K562 (cell line): ENCODE results near the gene DSG2. TPM values are rescaled to one million over a fixed set of nuclear protein-coding genes. Genes with fewer than 3 reads are reported as not detected.
"Not testable (repeated sequence)": the region's sequence is repeated elsewhere in the genome, so short reads cannot be mapped to it uniquely, and the experiment has no call there.

Experiments
- ATAC-seq: fragments of 200-7000 bp; cut with Tn5 transposase; 3 replicates; pipeline ENCODE4 v1.9.1; 2020; ENCODE audit warnings: moderate library complexity
- BruUV-seq: library from RNA; stranded (reverse); fragments of 400-500 nt; replicated peaks from 2 replicates; lab custom pipeline; 2021; lab: Mats Ljungman, UMichigan
- CTCF ChIA-PET: fragments of 300-600 bp; formaldehyde crosslinking; extraction: SDS; loops from one replicate; lab custom pipeline; 2021; ENCODE audit warnings: low intra/inter-chr PET ratio; lab: Yijun Ruan, JAX
- POLR2A ChIA-PET: fragments of 300-600, 350-650 bp; sonication (Branson Sonifier 250); formaldehyde crosslinking; extraction: SDS; loops from one replicate; lab custom pipeline; 2021; ENCODE audit warnings: antibody characterized with exemption, inconsistent platforms; lab: Yijun Ruan, JAX
- DNase-seq, 4 experiments: peaks; one replicate each; pipeline versions ENCODE4 v3.0.0 to v3.0.0-alpha.2; 2011 to 2018; ENCODE audit warnings: low spot score in 3 of 4, mixed read lengths in 3 of 4; ENCODE audit errors: extremely low read depth in 1 of 4
- FAIRE-seq: peaks from 2 replicates; lab custom pipeline; 2011; peaks lifted over from hg19 to GRCh38; lab: Jason Lieb, UNC
- H2AFZ ChIP-seq: 2 replicates; pipeline ENCODE4 v1.6.0; 2011; ENCODE audit warnings: low read depth, low read length, control low read depth, inconsistent platforms
- H3K27ac ChIP-seq: fragments of 200-600 bp; 3 replicates; pipeline ENCODE4 v1.8.0; 2011; ENCODE audit warnings: low read depth, mild to moderate bottlenecking, control low read depth, inconsistent platforms, low read length, moderate library complexity, mixed read lengths; ENCODE audit errors: extremely low read depth
- H3K27me3 ChIP-seq, 2 experiments: fragments of 300-600 bp in 1 of 2; 2 replicates in 1 of 2; 3 replicates in 1 of 2; pipeline versions ENCODE4 v1.6.0 to v1.8.0; 2011; ENCODE audit warnings: inconsistent platforms in 2 of 2, low read length in 2 of 2, mild to moderate bottlenecking in 1 of 2, mixed read lengths in 1 of 2, moderate library complexity in 1 of 2; ENCODE audit not compliant: control insufficient read depth in 2 of 2, insufficient read depth in 2 of 2
- H3K36me3 ChIP-seq: fragments of 300-600 bp; 3 replicates; pipeline ENCODE4 v1.8.0; 2011; ENCODE audit warnings: mild to moderate bottlenecking, low read length, inconsistent platforms; ENCODE audit not compliant: control insufficient read depth, insufficient read depth
- H3K4me1 ChIP-seq, 2 experiments: fragments of 200-600 bp in 1 of 2; replicated peaks in 1 of 2; 2 replicates in 1 of 2; 3 replicates in 1 of 2; pipeline versions ENCODE4 v1.5.1 to v1.8.0; 2011; ENCODE audit warnings: inconsistent platforms in 2 of 2, low read length in 2 of 2, mild to moderate bottlenecking in 1 of 2, mixed read lengths in 1 of 2, moderate library complexity in 1 of 2; ENCODE audit not compliant: control insufficient read depth in 2 of 2, insufficient read depth in 2 of 2
- H3K4me2 ChIP-seq: 2 replicates; pipeline ENCODE4 v1.6.1; 2011; ENCODE audit warnings: low read length, control low read depth, inconsistent platforms, mixed read lengths; ENCODE audit not compliant: insufficient read depth
- H3K4me3 ChIP-seq: fragments of 200-600 bp; sonication (generic), shearing (Covaris generic); 2 replicates; pipeline ENCODE4 v1.5.1; 2016; ENCODE audit warnings: control low read depth, inconsistent platforms
- H3K79me2 ChIP-seq: fragments of 200-600 bp; 3 replicates; pipeline ENCODE4 v1.8.0; 2011; ENCODE audit warnings: low read length, inconsistent platforms; ENCODE audit not compliant: control insufficient read depth, insufficient read depth
- H3K9ac ChIP-seq, 2 experiments: 2 replicates each; pipeline versions ENCODE4 v1.6.0 to v1.6.1; 2011; ENCODE audit warnings: low read depth in 2 of 2, low read length in 2 of 2, control low read depth in 1 of 2, inconsistent platforms in 1 of 2, mild to moderate bottlenecking in 1 of 2, mixed read lengths in 1 of 2; ENCODE audit not compliant: insufficient read depth in 1 of 2
- H3K9me1 ChIP-seq: one replicate; pipeline ENCODE4 v1.6.0; 2011; ENCODE audit warnings: inconsistent platforms, mild to moderate bottlenecking, low read length, moderate library complexity; ENCODE audit not compliant: control insufficient read depth, insufficient read depth
- H3K9me3 ChIP-seq: replicated peaks from 2 replicates; pipeline ENCODE4 v1.5.1; 2011; ENCODE audit warnings: low read depth, low read length, inconsistent platforms; ENCODE audit not compliant: control insufficient read depth, insufficient read depth
- H4K20me1 ChIP-seq: replicated peaks from 2 replicates; pipeline ENCODE4 v1.6.1; 2011; ENCODE audit warnings: low read length, inconsistent platforms, mixed read lengths; ENCODE audit not compliant: control insufficient read depth, insufficient read depth
- ARID1B ChIP-seq: fragments of 450-650 bp; IDR thresholded peaks from 2 replicates; pipeline ENCODE4 v1.6.1; 2016; ENCODE audit warnings: antibody characterized with exemption, mild to moderate bottlenecking, inconsistent platforms
- ATF7 ChIP-seq: fragments of 450-650 bp; IDR thresholded peaks from 2 replicates; pipeline ENCODE4 v1.7.1; 2014; ENCODE audit warnings: mild to moderate bottlenecking, moderate library complexity
- CEBPG ChIP-seq, 3 experiments: fragments of 200-800 bp in 1 of 3; sonication (Bioruptor generic) in 1 of 3; sonication (generic) in 1 of 3; formaldehyde crosslinking in 1 of 3; IDR thresholded peaks in 2 of 3; conservative IDR thresholded peaks in 1 of 3; 2 replicates each; pipeline versions ENCODE4 v1.6.1 to v1.8.0; 2016 to 2022; ENCODE audit warnings: missing compliant biosample characterization in 2 of 3, missing genetic modification characterization in 2 of 3, mild to moderate bottlenecking in 1 of 3, missing genetic modification reagents in 1 of 3
- CXXC5 ChIP-seq: fragments of 250-450 bp; sonication (Bioruptor Pico); IDR thresholded peaks from 2 replicates; pipeline ENCODE4 v1.8.0; 2022; ENCODE audit warnings: inconsistent platforms, mild to moderate bottlenecking, moderate library complexity
- DDX20 ChIP-seq: fragments of 450-650 bp; IDR thresholded peaks from 2 replicates; pipeline ENCODE4 v1.6.1; 2016; ENCODE audit warnings: missing genetic modification characterization, low read depth, mild to moderate bottlenecking, missing compliant biosample characterization, moderate library complexity
- DMBX1 ChIP-seq: fragments of 250-450 bp; sonication (Bioruptor Pico); IDR thresholded peaks from 2 replicates; pipeline ENCODE4 v1.8.0; 2022; ENCODE audit warnings: inconsistent platforms, mild to moderate bottlenecking, moderate library complexity, borderline replicate concordance
- ETV1 ChIP-seq: fragments of 450-650 bp; conservative IDR thresholded peaks from 2 replicates; pipeline ENCODE4 v1.6.1; 2016; ENCODE audit warnings: missing genetic modification characterization, control low read depth, low read depth, missing compliant biosample characterization
- SMAD3 ChIP-seq: fragments of 450-650 bp; formaldehyde crosslinking; conservative IDR thresholded peaks from 2 replicates; pipeline ENCODE4 v1.4.0; 2020; ENCODE audit warnings: mild to moderate bottlenecking
- SMAD4 ChIP-seq: fragments of 250-450 bp; sonication (Bioruptor Pico); conservative IDR thresholded peaks from 2 replicates; pipeline ENCODE4 v1.8.0; 2021; ENCODE audit warnings: inconsistent platforms, mild to moderate bottlenecking, moderate library complexity
- TAL1 ChIP-seq: fragments of 450-650 bp; IDR thresholded peaks from 2 replicates; pipeline ENCODE4 v1.6.1; 2016; ENCODE audit warnings: mild to moderate bottlenecking
- TCF3 ChIP-seq: sonication (generic); formaldehyde crosslinking; IDR thresholded peaks from 2 replicates; pipeline ENCODE4 v1.4.0; 2020; ENCODE audit warnings: mild to moderate bottlenecking, missing genetic modification reagents
- ZNF583 ChIP-seq: fragments of 250-450 bp; sonication (Bioruptor Pico); IDR thresholded peaks from 2 replicates; pipeline ENCODE4 v1.4.0; 2020
- ZNF584 ChIP-seq: fragments of 200-800 bp; sonication (Bioruptor generic); IDR thresholded peaks from 2 replicates; pipeline ENCODE4 v1.6.1; 2016; ENCODE audit warnings: low read depth, mild to moderate bottlenecking, missing genetic modification characterization, missing compliant biosample characterization
- ZNF589 ChIP-seq: fragments of 200-800 bp; sonication (Bioruptor generic); IDR thresholded peaks from 2 replicates; pipeline ENCODE4 v1.6.1; 2016; ENCODE audit warnings: low read depth, missing genetic modification characterization, missing compliant biosample characterization
- ZNF766 ChIP-seq: fragments of 200-800 bp; sonication (Bioruptor generic); conservative IDR thresholded peaks from 2 replicates; pipeline ENCODE4 v1.6.1; 2016; ENCODE audit warnings: missing genetic modification characterization, missing compliant biosample characterization
- WGBS: fragments of 100-300 bp; shearing (Covaris generic); methylation state at CpG from one replicate; pipeline ENCODE4 v1.1.6; 2016; ENCODE audit warnings: low coverage, mixed read lengths; ENCODE audit not compliant: insufficient coverage; ENCODE audit errors: missing lambda C conversion rate; 5-methylcytosine and 5-hydroxymethylcytosine counted together
- in situ Hi-C: fragments of 300-500 bp; cut with MboI; formaldehyde crosslinking; loops from 4 replicates; pipeline ENCODE4 v1.15.0; 2018; ENCODE audit warnings: inconsistent platforms, mixed read lengths
- intact Hi-C: fragments of 100-400 bp; cut with micrococcal nuclease; formaldehyde crosslinking; loops from 2 replicates; pipeline ENCODE4 v1.14.2; 2022
- polyA plus RNA-seq, 8 experiments: library from polyadenylated mRNA; depleted of rRNA in 4 of 8; stranded (reverse) in 5 of 8; unstranded in 3 of 8; fragments of >200 nt; fragmentation: Nextera tagmentation in 2 of 8; fragmentation: Illumina TruSeq in 1 of 8; extraction: Ambion mirVana in 2 of 8; extraction: Trizol in 1 of 8; gene quantifications; 2 replicates each; pipeline versions ENCODE4 v1.2.1 to v1.2.3, GENCODE V29; 2011 to 2014; ENCODE audit warnings: inconsistent platforms in 1 of 8, missing spikeins in 1 of 8
- total RNA-seq, 7 experiments: library from RNA; depleted of rRNA in 6 of 7; stranded (reverse); fragments of >200 nt in 6 of 7; fragmentation: Illumina TruSeq in 2 of 7; extraction: Trizol in 2 of 7; gene quantifications; 2 replicates each; pipeline versions ENCODE4 v1.2.1 to v1.2.3, GENCODE V29; 2011 to 2021; ENCODE audit warnings: low replicate concordance in 1 of 7
- TF ChIP-seq, protein P1 (sequence below): fragments of 200-800 bp; sonication (Bioruptor generic); IDR thresholded peaks from 2 replicates; pipeline ENCODE4 v1.6.1; 2017; ENCODE audit warnings: missing genetic modification characterization, missing compliant biosample characterization
- TF ChIP-seq, protein P2 (sequence below): fragments of 450-650 bp; formaldehyde crosslinking; IDR thresholded peaks from 2 replicates; pipeline ENCODE4 v1.4.0; 2020; ENCODE audit warnings: mild to moderate bottlenecking, moderate library complexity
- TF ChIP-seq, protein P3 (sequence below): fragments of 450-650 bp; formaldehyde crosslinking; IDR thresholded peaks from 2 replicates; pipeline ENCODE4 v1.4.0; 2022; ENCODE audit warnings: mild to moderate bottlenecking, moderate library complexity

The DSG2 gene
- total and polyA plus RNA-seq, 9 of the 15 experiments (the other 6 are each of a cell fraction or from before 2014, with no cell fraction given): 16.9 to 68.6 (median 41.3) TPM

DNA sequence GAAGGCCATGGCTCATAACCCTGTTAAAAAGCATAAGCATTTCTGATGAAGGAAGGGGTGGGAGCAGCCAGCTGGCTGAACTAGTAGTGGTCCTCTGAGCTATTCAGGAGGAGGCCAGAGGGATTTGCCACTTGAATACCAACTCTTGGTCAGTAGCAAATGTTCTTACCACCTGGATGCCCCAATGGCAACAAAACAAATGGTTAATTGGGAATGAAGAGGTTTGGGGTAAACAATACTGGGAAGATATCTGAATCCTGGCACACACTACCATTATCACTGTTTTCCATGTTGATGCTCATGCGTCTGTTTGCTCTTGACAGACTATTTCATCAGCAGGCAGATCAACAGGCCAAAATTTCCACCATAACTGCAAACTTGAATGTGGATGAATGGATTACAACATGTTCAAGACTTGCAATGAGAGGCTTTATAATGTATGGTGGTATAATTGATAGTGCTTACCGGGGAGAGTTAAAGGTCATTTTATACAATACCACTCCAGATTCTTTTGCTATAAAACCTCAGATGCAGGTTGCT lies 3.2 kb upstream of the DSG2 start:
- H3K4me2 ChIP-seq, intact Hi-C loops, H3K27ac ChIP-seq, H4K20me1 ChIP-seq, ATAC-seq, CTCF ChIA-PET, H3K36me3 ChIP-seq, H3K27me3 ChIP-seq, in situ Hi-C loops, FAIRE-seq, H2AFZ ChIP-seq, H3K9ac ChIP-seq, BruUV-seq, H3K9me3 ChIP-seq, DNase-seq, H3K4me3 ChIP-seq, H3K9me1 ChIP-seq: not testable (repeated sequence)
- Histone ChIP-seq H3K4me1 (peaks cover 6 to 10% of the 10 kb centered on the region in 2 experiments; a peak in 4 of 5 replicates), H3K79me2 (peaks cover 15% of the 10 kb centered on the region)
- WGBS: 18% methylated on average over 2 of the region's 2 CpGs
- POLR2A ChIA-PET: interaction anchor here (0.7 kb wide), 1 partner anchor 338 kb away, joined by 3 read pairs; no protein-coding TSS in a partner anchor
- TF ChIP-seq DMBX1 (CRISPR knock-in tag) (peak; percentile 84), ZNF766 (CRISPR knock-in tag) (peak; percentile 49; the same call in 1 of the 2 replicates), CEBPG (CRISPR knock-in tag; IDR thresholded peaks at IDR 0.05) (peak; percentile 67), CEBPG (tag; conservative IDR thresholded peaks at IDR 0.05 in 1 of 2, IDR thresholded peaks at IDR 0.05 in 1 of 2) (peak; percentile 21 to 89; a peak in 2 of 4 replicates), SMAD3 (0 out of 2 replicates have a peak, but pooled peaks have one; percentile 28), SMAD4 (peak; percentile 74), ZNF589 (0 out of 2 replicates have a peak, but pooled peaks have one; percentile 50), TCF3 (0 out of 2 replicates have a peak, but pooled peaks have one; percentile 8), ZNF583 (CRISPR knock-in tag) (0 out of 2 replicates have a peak, but pooled peaks have one; percentile 30), ETV1 (tag) (peak; percentile 25; the same call in 1 of the 2 replicates), ARID1B (peak; percentile 23; the same call in 1 of the 2 replicates), ZNF584 (CRISPR knock-in tag) (peak; percentile 88; the same call in 1 of the 2 replicates), CXXC5 (0 out of 2 replicates have a peak, but pooled peaks have one; percentile 40), TAL1 (peak; percentile 58), DDX20 (tag) (0 out of 2 replicates have a peak, but pooled peaks have one; percentile 13), ATF7 (peak; percentile 28; the same call in 1 of the 2 replicates)
- TF ChIP-seq, protein P1, sequence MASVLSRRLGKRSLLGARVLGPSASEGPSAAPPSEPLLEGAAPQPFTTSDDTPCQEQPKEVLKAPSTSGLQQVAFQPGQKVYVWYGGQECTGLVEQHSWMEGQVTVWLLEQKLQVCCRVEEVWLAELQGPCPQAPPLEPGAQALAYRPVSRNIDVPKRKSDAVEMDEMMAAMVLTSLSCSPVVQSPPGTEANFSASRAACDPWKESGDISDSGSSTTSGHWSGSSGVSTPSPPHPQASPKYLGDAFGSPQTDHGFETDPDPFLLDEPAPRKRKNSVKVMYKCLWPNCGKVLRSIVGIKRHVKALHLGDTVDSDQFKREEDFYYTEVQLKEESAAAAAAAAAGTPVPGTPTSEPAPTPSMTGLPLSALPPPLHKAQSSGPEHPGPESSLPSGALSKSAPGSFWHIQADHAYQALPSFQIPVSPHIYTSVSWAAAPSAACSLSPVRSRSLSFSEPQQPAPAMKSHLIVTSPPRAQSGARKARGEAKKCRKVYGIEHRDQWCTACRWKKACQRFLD (CRISPR knock-in tag): peak; percentile 45; the same call in 1 of the 2 replicates
- TF ChIP-seq, protein P2, sequence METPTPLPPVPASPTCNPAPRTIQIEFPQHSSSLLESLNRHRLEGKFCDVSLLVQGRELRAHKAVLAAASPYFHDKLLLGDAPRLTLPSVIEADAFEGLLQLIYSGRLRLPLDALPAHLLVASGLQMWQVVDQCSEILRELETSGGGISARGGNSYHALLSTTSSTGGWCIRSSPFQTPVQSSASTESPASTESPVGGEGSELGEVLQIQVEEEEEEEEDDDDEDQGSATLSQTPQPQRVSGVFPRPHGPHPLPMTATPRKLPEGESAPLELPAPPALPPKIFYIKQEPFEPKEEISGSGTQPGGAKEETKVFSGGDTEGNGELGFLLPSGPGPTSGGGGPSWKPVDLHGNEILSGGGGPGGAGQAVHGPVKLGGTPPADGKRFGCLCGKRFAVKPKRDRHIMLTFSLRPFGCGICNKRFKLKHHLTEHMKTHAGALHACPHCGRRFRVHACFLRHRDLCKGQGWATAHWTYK (CRISPR knock-in tag): peak; percentile 29; the same call in 1 of the 2 replicates
- TF ChIP-seq, protein P3, sequence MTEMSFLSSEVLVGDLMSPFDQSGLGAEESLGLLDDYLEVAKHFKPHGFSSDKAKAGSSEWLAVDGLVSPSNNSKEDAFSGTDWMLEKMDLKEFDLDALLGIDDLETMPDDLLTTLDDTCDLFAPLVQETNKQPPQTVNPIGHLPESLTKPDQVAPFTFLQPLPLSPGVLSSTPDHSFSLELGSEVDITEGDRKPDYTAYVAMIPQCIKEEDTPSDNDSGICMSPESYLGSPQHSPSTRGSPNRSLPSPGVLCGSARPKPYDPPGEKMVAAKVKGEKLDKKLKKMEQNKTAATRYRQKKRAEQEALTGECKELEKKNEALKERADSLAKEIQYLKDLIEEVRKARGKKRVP (CRISPR knock-in tag): peak; percentile 73; the same call in 1 of the 2 replicates
